Mesenchymal stem cell (in vitro differentiated cells and primary cell): ENCODE results near the gene NGF.

Source experiments
- DNase-seq: peaks from one replicate; pipeline ENCODE4 v3.0.0-alpha.2; 2013
- H2AFZ ChIP-seq: one replicate; pipeline ENCODE4 v1.6.1; 2013; ENCODE audit warnings: low read depth, mild to moderate bottlenecking, control low read depth, inconsistent platforms, low read length, moderate library complexity
- H2AK5ac ChIP-seq: 2 replicates; pipeline ENCODE4 v1.6.1; 2013; ENCODE audit warnings: low read length, moderate library complexity, mild to moderate bottlenecking, inconsistent platforms; ENCODE audit not compliant: severe bottlenecking
- H2BK120ac ChIP-seq: one replicate; pipeline ENCODE4 v1.6.1; 2013; ENCODE audit warnings: low read depth, mild to moderate bottlenecking, inconsistent platforms, low read length, moderate library complexity
- H2BK12ac ChIP-seq, 2 experiments: one replicate each; pipeline ENCODE4 v1.6.1; 2013; ENCODE audit warnings: inconsistent platforms in 2 of 2, low read length in 2 of 2, mild to moderate bottlenecking in 2 of 2, moderate library complexity in 2 of 2, control low read depth in 1 of 2
- H2BK15ac ChIP-seq: one replicate; pipeline ENCODE4 v1.6.1; 2013; ENCODE audit warnings: mild to moderate bottlenecking, low read depth, inconsistent platforms; ENCODE audit not compliant: poor library complexity, severe bottlenecking
- H2BK5ac ChIP-seq: 2 replicates; pipeline ENCODE4 v1.6.1; 2013; ENCODE audit warnings: low read depth, mild to moderate bottlenecking, low read length, control low read depth, inconsistent platforms; ENCODE audit not compliant: poor library complexity, severe bottlenecking
- H3K14ac ChIP-seq, 2 experiments: one replicate each; pipeline ENCODE4 v1.6.1; 2013; ENCODE audit warnings: inconsistent platforms in 2 of 2, low read length in 2 of 2, control low read depth in 1 of 2, mild to moderate bottlenecking in 1 of 2, moderate library complexity in 1 of 2
- H3K18ac ChIP-seq, 2 experiments: one replicate each; pipeline ENCODE4 v1.6.1; 2013; ENCODE audit warnings: inconsistent platforms in 2 of 2, low read length in 2 of 2, control low read depth in 1 of 2, low read depth in 1 of 2, mild to moderate bottlenecking in 1 of 2
- H3K23ac ChIP-seq, 2 experiments: one replicate each; pipeline ENCODE4 v1.6.1; 2013; ENCODE audit warnings: inconsistent platforms in 2 of 2, low read length in 2 of 2, mild to moderate bottlenecking in 2 of 2, moderate library complexity in 2 of 2, control low read depth in 1 of 2
- H3K27ac ChIP-seq: 2 replicates; pipeline ENCODE4 v1.5.1; 2013; ENCODE audit warnings: mild to moderate bottlenecking, moderate library complexity, low read length, control low read depth, inconsistent platforms; ENCODE audit not compliant: poor library complexity, severe bottlenecking
- H3K27me3 ChIP-seq, 2 experiments: 2 replicates each; pipeline versions ENCODE4 v1.6.1 to v1.7.0; 2013; ENCODE audit warnings: low read length in 2 of 2, mild to moderate bottlenecking in 2 of 2, moderate library complexity in 2 of 2, control low read depth in 1 of 2, inconsistent platforms in 1 of 2; ENCODE audit not compliant: control insufficient read depth in 1 of 2, insufficient read depth in 1 of 2
- H3K36me3 ChIP-seq, 2 experiments: 2 replicates each; pipeline versions ENCODE4 v1.6.1 to v1.7.0; 2013; ENCODE audit warnings: low read length in 2 of 2, control low read depth in 1 of 2, inconsistent platforms in 1 of 2, low read depth in 1 of 2, mild to moderate bottlenecking in 1 of 2; ENCODE audit not compliant: insufficient read depth in 2 of 2, control insufficient read depth in 1 of 2
- H3K4ac ChIP-seq, 2 experiments: one replicate each; pipeline ENCODE4 v1.6.1; 2013; ENCODE audit warnings: inconsistent platforms in 2 of 2, low read length in 2 of 2, mild to moderate bottlenecking in 2 of 2, moderate library complexity in 2 of 2, control low read depth in 1 of 2, low read depth in 1 of 2
- H3K4me1 ChIP-seq: 2 replicates; pipeline ENCODE4 v1.6.1; 2013; ENCODE audit warnings: low read depth, low read length, control low read depth; ENCODE audit not compliant: control insufficient read depth, insufficient read depth
- H3K4me2 ChIP-seq: 2 replicates; pipeline ENCODE4 v1.6.1; 2013; ENCODE audit warnings: low read length, mild to moderate bottlenecking, inconsistent platforms; ENCODE audit not compliant: poor library complexity, severe bottlenecking
- H3K4me3 ChIP-seq, 2 experiments: 2 replicates each; pipeline versions ENCODE4 v1.5.1 to v1.7.0; 2013; ENCODE audit warnings: low read length in 2 of 2, mild to moderate bottlenecking in 2 of 2, control low read depth in 1 of 2, low read depth in 1 of 2; ENCODE audit not compliant: insufficient read depth in 1 of 2
- H3K79me1 ChIP-seq: replicated peaks from 2 replicates; pipeline ENCODE4 v1.6.1; 2013; ENCODE audit warnings: mild to moderate bottlenecking, control low read depth, low read length, inconsistent platforms; ENCODE audit not compliant: poor library complexity, severe bottlenecking
- H3K9ac ChIP-seq: 2 replicates; pipeline ENCODE4 v1.7.0; 2013; ENCODE audit warnings: mild to moderate bottlenecking, low read length, moderate library complexity
- H3K9me3 ChIP-seq: 2 replicates; pipeline ENCODE4 v1.7.0; 2013; ENCODE audit warnings: mild to moderate bottlenecking, low read length; ENCODE audit not compliant: control insufficient read depth
- H4K8ac ChIP-seq: one replicate; pipeline ENCODE4 v1.6.1; 2013; ENCODE audit warnings: inconsistent platforms, mild to moderate bottlenecking, low read length, moderate library complexity
- H4K91ac ChIP-seq: one replicate; pipeline ENCODE4 v1.6.1; 2013; ENCODE audit warnings: mild to moderate bottlenecking, low read length, inconsistent platforms
- WGBS: methylation state at CpG from one replicate; pipeline ENCODE4 v1.1.7; 2013; ENCODE audit warnings: mixed read lengths; 5-methylcytosine and 5-hydroxymethylcytosine counted together

NGF gene

GRCh38 chr1:115374598-115374997, 36.5 kb upstream of the NGF start:
- no peak overlapping the region for H2AFZ ChIP-seq
- no peak overlapping the region for H3K23ac ChIP-seq
- H3K79me1 ChIP-seq = no peaks in the 10 kb centered on the region
- H3K9me3 ChIP-seq = no peaks in the 10 kb centered on the region
- H3K36me3 ChIP-seq = no peaks in the 10 kb centered on the region
- WGBS = 97% methylated on average over 3 of the region's 3 CpGs
- H3K4me1 ChIP-seq = no peaks in the 10 kb centered on the region
- no peaks in the 10 kb centered on the region for H3K27me3 ChIP-seq
- no peak overlapping the region for H4K91ac ChIP-seq
- H3K27ac ChIP-seq = no peak overlapping the region
- no peak overlapping the region for H3K4me2 ChIP-seq
- no peak for DNase-seq
- H3K4ac ChIP-seq = no peak overlapping the region
- no peak overlapping the region for H2AK5ac ChIP-seq
- no peak overlapping the region for H4K8ac ChIP-seq
- no peak overlapping the region for H2BK12ac ChIP-seq
- no peak overlapping the region for H3K9ac ChIP-seq
- no peak overlapping the region for H2BK15ac ChIP-seq
- H3K14ac ChIP-seq = no peak overlapping the region
- no peak overlapping the region for H3K4me3 ChIP-seq
- no peak overlapping the region for H2BK120ac ChIP-seq
- H2BK5ac ChIP-seq = no peak overlapping the region
- H3K18ac ChIP-seq = no peak overlapping the region

- no peak overlapping the region for H2AFZ ChIP-seq
- no peak overlapping the region for H3K18ac ChIP-seq
- H4K8ac ChIP-seq = no peak overlapping the region
- no peak overlapping the region for H3K4me2 ChIP-seq
- H2BK12ac ChIP-seq = no peak overlapping the region
- no peak overlapping the region for H4K91ac ChIP-seq
- peak; percentile 93 for DNase-seq
- no peak overlapping the region for H3K4ac ChIP-seq
- H3K23ac ChIP-seq = no peak overlapping the region
- no peak overlapping the region for H2BK15ac ChIP-seq
- H2AK5ac ChIP-seq = no peak overlapping the region
- H3K14ac ChIP-seq = peak overlapping the region in 1 of 2 experiments; percentile 22
- no peaks in the 10 kb centered on the region for H3K27me3 ChIP-seq
- no peak overlapping the region for H2BK5ac ChIP-seq
- H3K4me1 ChIP-seq = no peaks in the 10 kb centered on the region
- H3K79me1 ChIP-seq = no peaks in the 10 kb centered on the region
- H2BK120ac ChIP-seq = no peak overlapping the region
- H3K36me3 ChIP-seq = no peaks in the 10 kb centered on the region
- no peak overlapping the region for H3K27ac ChIP-seq
- H3K4me3 ChIP-seq = no peak overlapping the region
- no peaks in the 10 kb centered on the region for H3K9me3 ChIP-seq
- H3K9ac ChIP-seq = no peak overlapping the region
Measured at GRCh38 chr1:115373305-115373704, 35.3 kb upstream of the NGF start.

GRCh38 chr1:115365738-115366137, 27.7 kb upstream of the NGF start:
- H2AK5ac ChIP-seq = no peak overlapping the region
- no peaks in the 10 kb centered on the region for H3K27me3 ChIP-seq
- H3K79me1 ChIP-seq = no peaks in the 10 kb centered on the region
- peak overlapping the region in 1 of 2 experiments; percentile 28 for H3K14ac ChIP-seq
- no peak overlapping the region for H2AFZ ChIP-seq
- H3K4ac ChIP-seq = no peak overlapping the region
- no peak overlapping the region for H3K18ac ChIP-seq
- DNase-seq = no peak
- no peaks in the 10 kb centered on the region for H3K4me1 ChIP-seq
- no peak overlapping the region for H3K27ac ChIP-seq
- no peaks in the 10 kb centered on the region for H3K9me3 ChIP-seq
- no peak overlapping the region for H4K91ac ChIP-seq
- H3K4me3 ChIP-seq = no peak overlapping the region
- no peak overlapping the region for H2BK5ac ChIP-seq
- no peak overlapping the region for H2BK15ac ChIP-seq
- no peak overlapping the region for H3K4me2 ChIP-seq
- no peak overlapping the region for H4K8ac ChIP-seq
- H2BK120ac ChIP-seq = no peak overlapping the region
- no peak overlapping the region for H2BK12ac ChIP-seq
- H3K9ac ChIP-seq = no peak overlapping the region
- H3K36me3 ChIP-seq = no peaks in the 10 kb centered on the region
- no peak overlapping the region for H3K23ac ChIP-seq
- 90% methylated on average over 5 of the region's 5 CpGs for WGBS

- no peak overlapping the region for H2BK12ac ChIP-seq
- no peak overlapping the region for H3K4me3 ChIP-seq
- H2BK5ac ChIP-seq = no peak overlapping the region
- no peak overlapping the region for H4K91ac ChIP-seq
- no peak overlapping the region for H2BK120ac ChIP-seq
- no peak overlapping the region for H3K18ac ChIP-seq
- DNase-seq = no peak
- no peaks in the 10 kb centered on the region for H3K4me1 ChIP-seq
- H2BK15ac ChIP-seq = no peak overlapping the region
- no peaks in the 10 kb centered on the region for H3K27me3 ChIP-seq
- no peak overlapping the region for H3K4ac ChIP-seq
- H3K27ac ChIP-seq = no peak overlapping the region
- H3K23ac ChIP-seq = no peak overlapping the region
- no peak overlapping the region for H3K14ac ChIP-seq
- H3K36me3 ChIP-seq = no peaks in the 10 kb centered on the region
- H2AFZ ChIP-seq = no peak overlapping the region
- WGBS = 90% methylated on average over 2 of the region's 2 CpGs
- H3K4me2 ChIP-seq = no peak overlapping the region
- H4K8ac ChIP-seq = no peak overlapping the region
- H2AK5ac ChIP-seq = no peak overlapping the region
- no peaks in the 10 kb centered on the region for H3K79me1 ChIP-seq
- H3K9me3 ChIP-seq = no peaks in the 10 kb centered on the region
- no peak overlapping the region for H3K9ac ChIP-seq
Measured at GRCh38 chr1:115364780-115365155, 26.7 kb upstream of the NGF start.
